Activated T-cell treated with anti-CD3 and anti-CD28 coated beads, Interleukin-2, amount 50 U/mL, for 1 hour (primary cell): ENCODE data around the gene SPINK1.
"Not testable (repeated sequence)": the region's sequence is repeated elsewhere in the genome, so short reads cannot be mapped to it uniquely, and the experiment has no call there.

Experiments
- DNase-seq: peaks from one replicate; pipeline ENCODE4 v3.0.0-alpha.2; 2020

Gene SPINK1

DNA sequence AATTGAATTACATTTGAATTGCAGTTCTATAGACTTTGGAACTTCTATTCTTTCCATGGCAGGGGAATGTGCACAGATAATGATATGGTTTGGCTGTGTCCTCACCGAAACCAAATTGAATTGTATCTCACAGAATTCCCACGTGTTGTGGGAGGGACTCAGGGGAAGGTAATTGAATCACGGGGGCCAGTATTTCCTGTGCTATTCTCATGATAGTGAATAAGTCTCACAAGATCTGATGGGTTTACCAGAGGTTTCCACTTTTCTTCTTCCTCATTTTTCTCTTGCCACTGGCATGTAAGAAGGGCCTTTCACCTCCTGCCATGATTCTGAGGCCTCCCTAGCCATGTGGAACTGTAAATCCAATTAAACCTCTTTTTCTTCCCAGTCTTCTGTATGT lies 28.3 kb downstream of the SPINK1 start:
- not testable (repeated sequence) for DNase-seq

DNA sequence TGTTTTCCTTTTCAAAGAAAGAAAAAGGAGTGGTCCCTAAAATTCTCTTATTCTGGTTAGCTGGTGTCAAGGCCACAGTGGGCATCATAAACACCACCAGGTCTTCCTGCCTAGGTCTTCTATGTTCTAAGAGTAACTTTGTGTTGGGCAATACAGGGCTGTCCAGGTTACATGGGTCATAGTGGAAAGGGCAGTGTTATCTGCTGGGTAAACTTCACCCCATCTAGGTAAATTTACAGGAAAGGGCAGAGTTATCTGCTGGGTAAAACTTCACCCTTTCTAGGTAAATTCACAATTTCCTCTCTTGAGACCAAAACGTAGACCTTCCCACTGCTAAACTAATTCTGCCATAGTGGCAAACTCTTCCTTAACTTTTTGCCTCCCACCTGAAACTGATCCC lies 30.0 kb downstream of the SPINK1 start:
- DNase-seq: no peak

DNA sequence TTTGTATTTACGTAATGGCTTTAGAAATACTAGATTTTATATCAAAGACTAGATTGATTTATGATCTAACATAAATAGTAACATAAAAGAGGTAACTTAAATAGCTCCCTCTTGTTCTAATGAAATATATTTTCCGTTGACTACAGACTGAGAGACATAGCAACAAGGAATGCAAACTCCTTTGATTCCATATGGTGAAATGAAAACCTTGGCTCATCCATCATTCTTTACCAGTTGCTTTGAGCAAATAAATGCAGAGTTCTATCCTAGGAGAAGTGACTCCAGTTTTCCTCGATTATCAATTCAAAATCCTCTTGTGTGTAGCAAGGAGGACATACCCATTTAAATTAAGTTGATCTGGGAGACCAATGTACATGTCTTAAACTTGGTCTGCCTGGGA lies 31.0 kb downstream of the SPINK1 start:
- no peak for DNase-seq

DNA sequence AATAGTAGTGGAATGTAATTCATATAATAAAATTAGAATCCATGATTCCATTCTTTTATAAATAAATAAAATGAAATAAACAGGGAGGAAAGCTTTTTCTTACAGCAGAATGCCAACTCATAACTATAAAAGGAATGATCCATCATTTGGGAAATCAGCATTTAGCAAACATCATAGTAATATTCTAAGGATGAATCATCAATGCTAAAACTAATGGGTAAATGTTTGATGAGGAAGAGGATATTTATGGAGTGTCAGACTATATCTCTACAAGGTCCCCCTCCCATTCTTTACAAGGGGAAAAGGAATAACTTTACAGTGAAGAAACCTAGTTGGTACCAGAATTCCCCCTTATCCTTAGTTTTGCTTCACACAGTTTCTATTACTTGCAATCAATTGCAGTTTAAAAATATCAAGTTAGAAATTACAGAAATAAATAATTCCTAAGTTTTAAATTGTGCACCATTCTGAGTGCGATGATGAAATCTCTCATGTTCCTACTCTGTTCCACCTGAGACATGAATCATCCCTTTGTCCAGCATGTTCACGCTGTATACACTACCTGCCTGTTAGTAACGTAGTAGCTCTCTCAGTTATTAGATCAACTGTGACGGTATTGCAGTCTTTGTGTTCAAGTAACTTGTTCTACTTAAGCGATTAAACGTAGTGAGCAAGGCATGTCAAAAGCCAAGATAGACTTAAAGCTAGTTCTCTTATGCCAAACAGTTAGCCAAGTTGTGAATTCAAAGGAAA lies 34.7 kb downstream of the SPINK1 start:
- no peak for DNase-seq

GRCh38 chr5:147791181-147791580 lies 40.3 kb downstream of the SPINK1 start:
- DNase-seq: no peak

GRCh38 chr5:147789820-147790219 lies 41.7 kb downstream of the SPINK1 start:
- no peak for DNase-seq

DNA sequence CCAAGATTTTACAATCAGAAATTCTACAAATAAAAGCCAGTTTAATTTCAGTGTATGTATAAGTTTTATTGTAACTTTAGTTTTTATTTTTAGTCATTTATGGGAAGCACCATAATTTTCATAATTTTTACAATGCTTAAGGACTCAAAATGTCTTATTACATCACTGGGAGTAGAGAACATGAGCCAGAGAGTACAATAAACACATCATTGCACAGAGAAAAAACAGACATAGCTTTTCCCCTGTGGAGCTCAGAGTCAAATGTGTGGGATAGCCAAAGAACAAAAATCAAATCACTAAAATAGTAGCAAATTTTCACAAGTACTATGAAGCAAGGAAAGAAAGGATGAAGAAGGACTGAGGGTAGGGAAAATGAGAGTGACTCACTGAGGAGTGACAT lies 43.4 kb downstream of the SPINK1 start:
- no peak for DNase-seq

DNA sequence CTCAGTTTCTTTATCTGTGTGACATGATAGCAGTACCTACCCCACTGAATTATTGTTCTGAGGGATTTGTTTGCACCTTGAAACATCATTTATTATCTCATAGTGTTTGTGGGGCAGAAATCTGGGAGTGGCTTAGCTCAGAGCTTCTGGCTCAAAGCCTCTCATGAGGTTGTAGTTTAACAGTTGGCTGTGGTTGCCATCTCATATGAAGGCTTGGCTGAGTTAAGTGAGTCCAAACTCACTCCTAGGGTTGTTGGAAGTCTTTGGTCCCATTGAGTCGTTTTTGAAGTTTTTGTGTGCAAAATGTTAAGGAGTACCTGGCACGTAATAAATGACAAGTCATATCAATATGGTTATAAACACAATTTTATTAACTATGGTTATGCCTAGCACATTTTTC lies 45.3 kb downstream of the SPINK1 start:
- DNase-seq: no peak

DNA sequence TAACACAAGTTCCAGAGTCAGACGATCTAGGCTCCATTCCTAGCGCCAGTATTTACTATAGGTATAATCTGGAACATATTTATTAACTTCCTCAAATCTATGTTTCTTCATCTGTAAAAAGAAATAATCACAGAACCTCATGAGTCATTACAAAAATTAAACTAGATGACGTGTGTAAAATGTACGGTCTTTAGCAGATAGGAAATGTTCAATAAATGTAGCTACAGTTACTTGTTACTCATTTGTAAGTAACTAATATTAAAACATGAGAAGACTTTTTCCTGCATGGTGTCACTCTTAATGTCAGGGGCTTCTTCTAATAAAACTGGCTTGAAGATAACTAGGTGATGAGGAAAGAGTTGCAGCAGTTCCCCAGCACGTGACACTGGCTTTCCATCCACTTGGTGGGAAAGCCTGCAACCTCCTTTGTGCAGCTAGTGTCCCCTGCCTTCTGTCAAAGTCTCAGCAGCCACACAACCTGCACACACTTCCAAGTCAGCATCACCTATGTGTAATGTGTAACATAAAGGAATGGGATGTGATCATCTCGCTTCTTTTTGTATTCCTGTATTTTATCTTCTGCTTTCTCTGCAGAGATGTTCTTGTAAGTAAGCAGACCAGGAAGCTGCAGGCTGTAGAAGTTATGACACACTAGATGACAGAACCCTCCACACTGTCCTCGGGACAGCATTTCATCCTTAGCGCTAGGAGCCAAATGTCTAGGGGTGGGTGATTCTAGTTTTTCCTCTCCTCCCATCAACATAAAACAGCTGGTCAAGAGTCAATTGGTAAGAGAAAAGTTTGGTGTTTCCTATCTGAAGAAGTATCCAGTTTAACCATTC lies 47.1 kb downstream of the SPINK1 start:
- no peak for DNase-seq

GRCh38 chr5:147782110-147783028 lies 49.1 kb downstream of the SPINK1 start, which contains the start of gene JAKMIP2:
JAKMIP2 (minus strand) TSS chr5:147782728; CDS start chr5:147671806, 110,922 bp downstream.
- DNase-seq: peak; percentile 74

DNA sequence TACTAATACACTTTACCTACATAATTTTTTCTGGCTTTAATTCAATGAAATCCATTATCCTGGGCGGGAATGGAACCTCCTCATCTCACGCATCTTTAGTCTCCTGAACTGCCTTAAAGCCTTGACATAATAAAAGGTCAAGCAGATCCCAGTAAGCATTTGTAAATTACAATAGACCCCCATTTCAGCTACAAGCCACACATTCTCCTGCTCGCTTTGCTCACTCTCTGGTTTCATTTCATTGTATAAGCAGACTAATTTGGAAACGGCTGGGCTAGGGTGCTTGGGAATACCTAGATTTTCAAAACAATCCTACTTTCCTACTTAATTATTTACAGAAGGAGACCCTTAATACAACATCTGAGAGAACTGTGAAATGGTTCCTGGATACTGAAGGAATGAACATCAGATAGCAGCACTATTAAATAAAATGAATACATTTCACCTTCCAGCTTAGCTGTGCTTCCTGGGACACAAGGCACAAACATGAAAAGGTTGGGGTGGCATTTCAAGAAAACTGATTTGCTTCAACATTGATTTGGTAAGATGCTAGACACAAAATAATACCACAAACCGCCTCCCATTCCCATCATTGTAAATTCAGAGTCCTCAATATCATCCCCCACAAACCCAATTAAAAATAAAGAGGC lies 50.4 kb downstream of the SPINK1 start:
- DNase-seq: no peak

GRCh38 chr5:147779694-147780093 lies 51.8 kb downstream of the SPINK1 start:
- DNase-seq: no peak

DNA sequence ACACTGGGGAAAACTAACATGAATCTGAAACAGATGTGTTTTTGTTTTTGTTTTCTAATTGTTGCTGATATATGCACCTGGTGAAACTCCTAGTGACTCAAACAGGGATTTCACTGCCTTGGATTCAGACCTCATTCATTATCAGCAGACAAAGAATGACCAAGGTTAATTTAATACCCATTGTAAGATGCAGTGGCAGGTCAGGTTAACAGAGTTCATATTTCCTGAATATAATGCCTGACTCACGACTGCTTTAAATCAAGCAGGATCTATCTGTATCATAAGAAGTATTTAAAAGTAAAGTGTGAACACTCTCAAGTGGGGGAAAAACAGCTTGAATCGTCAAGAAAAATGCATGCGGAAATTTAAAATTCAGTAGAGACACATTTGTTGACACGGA lies 54.5 kb downstream of the SPINK1 start:
- DNase-seq: no peak
